HTERT RPE-1 (cell line): ENCODE measurements around the gene TP53I13.

Source experiments
- in situ Hi-C: fragments of 300-500 bp; cut with MboI; formaldehyde crosslinking; loops from 4 replicates; pipeline ENCODE4 v1.14.3; 2020; ENCODE audit warnings: low sequenced_read_pairs

The TP53I13 gene

GRCh38 chr17:29566473-29567303 is 1.8 kb upstream of the TP53I13 start, which contains the start of gene ABHD15:
Gene ABHD15 (minus strand): TSS chr17:29567037. CDS start chr17:29566966, 71 bp downstream.
- in situ Hi-C loops, result no loop called here

GRCh38 chr17:29567304-29567553 is 1.3 kb upstream of the TP53I13 start:
- in situ Hi-C loops, result no loop called here

GRCh38 chr17:29567554-29568330 is 759 bp upstream of the TP53I13 start:
- in situ Hi-C loops, result no loop called here

- in situ Hi-C loops, result no loop called here
These were observed 897 bp downstream of the TP53I13 start for GRCh38 chr17:29569245-29569950.

- in situ Hi-C loops, result no loop called here
These were observed 2.0 kb downstream of the TP53I13 start for GRCh38 chr17:29570521-29570920.

GRCh38 chr17:29571486-29571882 is 3.0 kb downstream of the TP53I13 start:
- in situ Hi-C loops, result no loop called here

- in situ Hi-C loops, result no loop called here
These were observed 3.6 kb downstream of the TP53I13 start for GRCh38 chr17:29571883-29572681.

- in situ Hi-C loops, result no loop called here
These were observed 4.4 kb downstream of the TP53I13 start for GRCh38 chr17:29572691-29573557.

GRCh38 chr17:29573558-29573869 is 5.0 kb downstream of the TP53I13 start:
- in situ Hi-C loops, result no loop called here

- in situ Hi-C loops, result no loop called here
These were observed 5.6 kb downstream of the TP53I13 start for GRCh38 chr17:29573871-29574731.

- in situ Hi-C loops, result no loop called here
These were observed 6.4 kb downstream of the TP53I13 start for GRCh38 chr17:29574732-29575510.

GRCh38 chr17:29575511-29576213 is 7.2 kb downstream of the TP53I13 start:
- in situ Hi-C loops, result no loop called here

GRCh38 chr17:29576214-29577000 is 7.9 kb downstream of the TP53I13 start:
- in situ Hi-C loops, result no loop called here

GRCh38 chr17:29577001-29577370 is 8.5 kb downstream of the TP53I13 start:
- in situ Hi-C loops, result no loop called here

- in situ Hi-C loops, result no loop called here
These were observed 9.1 kb downstream of the TP53I13 start for GRCh38 chr17:29577385-29578211.
